HEK293 (cell line): ENCODE data around the gene DPEP1.

Source experiments
- CTCF ChIA-PET: fragments of 350-600 bp; formaldehyde crosslinking; extraction: SDS; loops from one replicate; lab custom pipeline; 2021; ENCODE audit warnings: antibody characterized with exemption; lab: Yijun Ruan, JAX
- POLR2A ChIA-PET: fragments of 300-600 bp; formaldehyde crosslinking; extraction: SDS; loops from one replicate; lab custom pipeline; 2020; ENCODE audit warnings: antibody characterized with exemption, inconsistent platforms; lab: Yijun Ruan, JAX
- H3K27ac ChIP-seq: fragments of 200-500 bp; sonication (Bioruptor generic); 2 replicates; pipeline ENCODE4 v1.5.1; 2014; ENCODE audit warnings: low read depth, low read length, control low read depth, inconsistent platforms; ENCODE audit errors: extremely low read depth
- H3K36me3 ChIP-seq, 2 experiments: fragments of 200-500 bp in 1 of 2; sonication (Bioruptor generic) in 1 of 2; 1 replicate in 1 of 2; 2 replicates in 1 of 2; pipeline ENCODE4 v1.5.1; 2014 to 2017; ENCODE audit warnings: inconsistent platforms in 2 of 2, low read length in 2 of 2; ENCODE audit not compliant: control insufficient read depth in 2 of 2, insufficient read depth in 1 of 2
- H3K4me1 ChIP-seq: fragments of 200-500 bp; sonication (Bioruptor generic); 2 replicates; pipeline ENCODE4 v1.5.1; 2014; ENCODE audit warnings: mild to moderate bottlenecking, low read length, inconsistent platforms; ENCODE audit not compliant: control insufficient read depth, insufficient read depth
- H3K4me3 ChIP-seq: 2 replicates; pipeline ENCODE4 v1.5.1; 2011; ENCODE audit warnings: low read depth, mild to moderate bottlenecking, control low read depth, low read length, moderate library complexity
- H3K9me3 ChIP-seq: fragments of 200-500 bp; sonication (Bioruptor generic); 2 replicates; pipeline ENCODE4 v1.5.1; 2014; ENCODE audit warnings: low read depth, low read length, inconsistent platforms; ENCODE audit not compliant: control insufficient read depth, insufficient read depth
- FEZF1 ChIP-seq: fragments of 450-650 bp; formaldehyde crosslinking; IDR thresholded peaks from 2 replicates; pipeline ENCODE4 v1.5.1; 2016; ENCODE audit warnings: missing biosample characterization, missing genetic modification characterization
- KLF1 ChIP-seq: fragments of 450-650 bp; formaldehyde crosslinking; IDR thresholded peaks from 2 replicates; pipeline ENCODE4 v1.5.1; 2016; ENCODE audit warnings: missing biosample characterization, missing genetic modification characterization
- SETDB1 ChIP-seq: IDR thresholded peaks from one replicate; pipeline ENCODE4 v1.6.1; 2017; ENCODE audit warnings: mild to moderate bottlenecking, low read length, moderate library complexity, mixed read lengths; ENCODE audit not compliant: insufficient read length
- ZFP69B ChIP-seq: fragments of 450-650 bp; formaldehyde crosslinking; IDR thresholded peaks from 2 replicates; pipeline ENCODE4 v1.5.1; 2016; ENCODE audit warnings: missing biosample characterization, missing genetic modification characterization
- ZNF157 ChIP-seq: fragments of 450-650 bp; formaldehyde crosslinking; IDR thresholded peaks from 2 replicates; pipeline ENCODE4 v1.5.1; 2016; ENCODE audit warnings: missing biosample characterization, missing genetic modification characterization
- ZNF335 ChIP-seq: fragments of 450-650 bp; formaldehyde crosslinking; conservative IDR thresholded peaks from 2 replicates; pipeline ENCODE4 v1.5.1; 2016; ENCODE audit warnings: missing biosample characterization, missing genetic modification characterization
- ZNF501 ChIP-seq: fragments of 450-650 bp; formaldehyde crosslinking; IDR thresholded peaks from 2 replicates; pipeline ENCODE4 v1.5.1; 2016; ENCODE audit warnings: missing biosample characterization, missing genetic modification characterization
- ZNF521 ChIP-seq: fragments of 450-650 bp; formaldehyde crosslinking; IDR thresholded peaks from 2 replicates; pipeline ENCODE4 v1.5.1; 2017; ENCODE audit warnings: missing biosample characterization, mild to moderate bottlenecking, missing genetic modification characterization
- ZNF555 ChIP-seq: fragments of 450-650 bp; formaldehyde crosslinking; conservative IDR thresholded peaks from 2 replicates; pipeline ENCODE4 v1.5.1; 2017; ENCODE audit warnings: missing biosample characterization, mild to moderate bottlenecking, missing genetic modification characterization, inconsistent platforms
- ZNF600 ChIP-seq: fragments of 450-650 bp; formaldehyde crosslinking; IDR thresholded peaks from 2 replicates; pipeline ENCODE4 v1.5.1; 2016; ENCODE audit warnings: missing biosample characterization, missing genetic modification characterization
- ZNF843 ChIP-seq: fragments of 450-650 bp; formaldehyde crosslinking; IDR thresholded peaks from 2 replicates; pipeline ENCODE4 v1.5.1; 2016; ENCODE audit warnings: missing biosample characterization, missing genetic modification characterization
- TF ChIP-seq, protein P1 (sequence below): fragments of 450-650 bp; formaldehyde crosslinking; IDR thresholded peaks from 2 replicates; pipeline ENCODE4 v1.5.1; 2017; ENCODE audit warnings: missing biosample characterization, missing genetic modification characterization
- TF ChIP-seq, protein P2 (sequence below): fragments of 450-650 bp; formaldehyde crosslinking; conservative IDR thresholded peaks from 2 replicates; pipeline ENCODE4 v1.5.1; 2016; ENCODE audit warnings: low read depth, missing biosample characterization, missing genetic modification characterization
- TF ChIP-seq, protein P3 (sequence below): sonication (generic); formaldehyde crosslinking; IDR thresholded peaks from 2 replicates; pipeline ENCODE4 v1.8.1; 2022; ENCODE audit warnings: mild to moderate bottlenecking, moderate library complexity, missing genetic modification reagents
- TF ChIP-seq, protein P4 (sequence below): fragments of 450-650 bp; formaldehyde crosslinking; IDR thresholded peaks from 2 replicates; pipeline ENCODE4 v1.5.1; 2016; ENCODE audit warnings: missing biosample characterization, missing genetic modification characterization

DPEP1 gene

DNA sequence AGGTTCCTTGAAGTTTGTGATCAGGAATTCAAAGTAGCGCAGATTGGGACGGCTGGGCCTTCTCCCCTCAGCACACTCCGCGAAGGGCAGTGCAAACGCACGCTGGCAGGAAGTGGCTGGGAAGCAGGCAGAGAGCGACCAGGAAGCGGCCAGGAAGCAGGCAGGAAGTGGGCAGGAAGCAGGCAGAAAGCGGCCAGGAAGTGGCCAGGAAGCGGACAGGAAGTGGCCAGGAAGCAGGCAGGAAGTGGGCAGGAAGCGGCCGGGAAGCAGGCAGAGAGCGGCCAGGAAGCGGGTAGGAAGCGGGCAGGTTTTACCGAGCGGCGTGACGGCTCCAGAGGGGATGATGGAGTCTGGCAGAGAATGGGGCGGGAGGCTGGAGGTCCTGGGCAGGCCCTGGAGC is 3.2 kb downstream of the DPEP1 start:
- no peak overlapping the region for H3K4me3 ChIP-seq
- no peaks in the 10 kb centered on the region for H3K9me3 ChIP-seq
- H3K4me1 ChIP-seq = no peaks in the 10 kb centered on the region
- POLR2A ChIA-PET = interaction anchor here (0.6 to 1.4 kb wide), 2 partner anchors 17 to 524 kb away, joined by 3 to 4 read pairs; no protein-coding TSS in a partner anchor
- CTCF ChIA-PET = interaction anchor here (0.9 to 1.4 kb wide), 3 partner anchors 23 to 51 kb away, joined by 3 to 4 read pairs (median 4); no protein-coding TSS in a partner anchor
- no peak overlapping the region for H3K27ac ChIP-seq
- TF ChIP-seq ZNF600 = 0 out of 2 replicates have a peak, but pooled peaks have one; percentile 27
- TF ChIP-seq, protein P1, sequence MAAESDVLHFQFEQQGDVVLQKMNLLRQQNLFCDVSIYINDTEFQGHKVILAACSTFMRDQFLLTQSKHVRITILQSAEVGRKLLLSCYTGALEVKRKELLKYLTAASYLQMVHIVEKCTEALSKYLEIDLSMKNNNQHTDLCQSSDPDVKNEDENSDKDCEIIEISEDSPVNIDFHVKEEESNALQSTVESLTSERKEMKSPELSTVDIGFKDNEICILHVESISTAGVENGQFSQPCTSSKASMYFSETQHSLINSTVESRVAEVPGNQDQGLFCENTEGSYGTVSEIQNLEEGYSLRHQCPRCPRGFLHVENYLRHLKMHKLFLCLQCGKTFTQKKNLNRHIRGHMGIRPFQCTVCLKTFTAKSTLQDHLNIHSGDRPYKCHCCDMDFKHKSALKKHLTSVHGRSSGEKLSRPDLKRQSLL (tag by site-specific recombination) = peak; percentile 82; the same call in 1 of the 2 replicates
- TF ChIP-seq, protein P2, sequence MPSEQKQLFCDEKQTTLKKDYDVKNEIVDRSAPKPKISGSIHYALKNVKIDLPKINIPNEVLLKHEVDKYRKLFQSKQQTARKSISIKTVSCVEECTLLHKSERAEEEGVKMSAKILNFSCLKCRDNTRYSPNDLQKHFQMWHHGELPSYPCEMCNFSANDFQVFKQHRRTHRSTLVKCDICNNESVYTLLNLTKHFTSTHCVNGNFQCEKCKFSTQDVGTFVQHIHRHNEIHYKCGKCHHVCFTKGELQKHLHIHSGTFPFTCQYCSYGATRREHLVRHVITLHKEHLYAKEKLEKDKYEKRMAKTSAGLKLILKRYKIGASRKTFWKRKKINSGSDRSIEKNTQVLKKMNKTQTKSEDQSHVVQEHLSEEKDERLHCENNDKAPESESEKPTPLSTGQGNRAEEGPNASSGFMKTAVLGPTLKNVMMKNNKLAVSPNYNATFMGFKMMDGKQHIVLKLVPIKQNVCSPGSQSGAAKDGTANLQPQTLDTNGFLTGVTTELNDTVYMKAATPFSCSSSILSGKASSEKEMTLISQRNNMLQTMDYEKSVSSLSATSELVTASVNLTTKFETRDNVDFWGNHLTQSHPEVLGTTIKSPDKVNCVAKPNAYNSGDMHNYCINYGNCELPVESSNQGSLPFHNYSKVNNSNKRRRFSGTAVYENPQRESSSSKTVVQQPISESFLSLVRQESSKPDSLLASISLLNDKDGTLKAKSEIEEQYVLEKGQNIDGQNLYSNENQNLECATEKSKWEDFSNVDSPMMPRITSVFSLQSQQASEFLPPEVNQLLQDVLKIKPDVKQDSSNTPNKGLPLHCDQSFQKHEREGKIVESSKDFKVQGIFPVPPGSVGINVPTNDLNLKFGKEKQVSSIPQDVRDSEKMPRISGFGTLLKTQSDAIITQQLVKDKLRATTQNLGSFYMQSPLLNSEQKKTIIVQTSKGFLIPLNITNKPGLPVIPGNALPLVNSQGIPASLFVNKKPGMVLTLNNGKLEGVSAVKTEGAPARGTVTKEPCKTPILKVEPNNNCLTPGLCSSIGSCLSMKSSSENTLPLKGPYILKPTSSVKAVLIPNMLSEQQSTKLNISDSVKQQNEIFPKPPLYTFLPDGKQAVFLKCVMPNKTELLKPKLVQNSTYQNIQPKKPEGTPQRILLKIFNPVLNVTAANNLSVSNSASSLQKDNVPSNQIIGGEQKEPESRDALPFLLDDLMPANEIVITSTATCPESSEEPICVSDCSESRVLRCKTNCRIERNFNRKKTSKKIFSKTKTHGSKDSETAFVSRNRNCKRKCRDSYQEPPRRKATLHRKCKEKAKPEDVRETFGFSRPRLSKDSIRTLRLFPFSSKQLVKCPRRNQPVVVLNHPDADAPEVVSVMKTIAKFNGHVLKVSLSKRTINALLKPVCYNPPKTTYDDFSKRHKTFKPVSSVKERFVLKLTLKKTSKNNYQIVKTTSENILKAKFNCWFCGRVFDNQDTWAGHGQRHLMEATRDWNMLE (tag by site-specific recombination) = peak; percentile 73
- 0 out of 2 replicates have a peak, but pooled peaks have one; percentile 21 for TF ChIP-seq FEZF1
- TF ChIP-seq ZNF555 = no peak
- peak; percentile 56 for TF ChIP-seq ZNF335 (tag by site-specific recombination)
- no peak for TF ChIP-seq ZFP69B (tag by site-specific recombination)
- TF ChIP-seq, protein P3, sequence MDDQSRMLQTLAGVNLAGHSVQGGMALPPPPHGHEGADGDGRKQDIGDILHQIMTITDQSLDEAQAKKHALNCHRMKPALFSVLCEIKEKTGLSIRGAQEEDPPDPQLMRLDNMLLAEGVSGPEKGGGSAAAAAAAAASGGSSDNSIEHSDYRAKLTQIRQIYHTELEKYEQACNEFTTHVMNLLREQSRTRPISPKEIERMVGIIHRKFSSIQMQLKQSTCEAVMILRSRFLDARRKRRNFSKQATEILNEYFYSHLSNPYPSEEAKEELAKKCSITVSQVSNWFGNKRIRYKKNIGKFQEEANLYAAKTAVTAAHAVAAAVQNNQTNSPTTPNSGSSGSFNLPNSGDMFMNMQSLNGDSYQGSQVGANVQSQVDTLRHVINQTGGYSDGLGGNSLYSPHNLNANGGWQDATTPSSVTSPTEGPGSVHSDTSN (CRISPR knock-in tag) = no peak
- no peaks in the 10 kb centered on the region for H3K36me3 ChIP-seq

DNA sequence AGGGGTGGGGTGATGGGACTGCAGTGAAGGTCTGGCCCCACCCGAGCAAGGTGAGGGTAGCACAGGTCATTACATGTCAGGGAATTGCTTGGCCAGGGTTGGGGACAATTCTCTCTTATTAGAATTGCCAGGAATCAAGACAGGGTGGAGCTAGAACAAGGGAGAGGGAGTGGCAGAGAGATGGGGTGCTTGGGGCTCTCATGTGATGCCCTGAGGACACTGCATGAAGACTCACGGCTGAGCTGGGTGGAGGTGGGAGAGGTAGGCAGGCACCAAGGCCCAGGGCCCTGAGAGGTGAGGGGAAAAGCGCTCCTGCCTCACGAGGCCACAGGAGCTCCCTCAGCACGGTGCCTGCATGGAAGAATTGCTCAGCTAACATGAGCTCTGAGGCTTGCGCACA is 3.6 kb downstream of the DPEP1 start:
- peak; percentile 31; the same call in 1 of the 2 replicates for TF ChIP-seq KLF1 (tag by site-specific recombination)
- 0 out of 2 replicates have a peak, but pooled peaks have one; percentile 6 for TF ChIP-seq ZNF335 (tag by site-specific recombination)
- TF ChIP-seq, protein P4, sequence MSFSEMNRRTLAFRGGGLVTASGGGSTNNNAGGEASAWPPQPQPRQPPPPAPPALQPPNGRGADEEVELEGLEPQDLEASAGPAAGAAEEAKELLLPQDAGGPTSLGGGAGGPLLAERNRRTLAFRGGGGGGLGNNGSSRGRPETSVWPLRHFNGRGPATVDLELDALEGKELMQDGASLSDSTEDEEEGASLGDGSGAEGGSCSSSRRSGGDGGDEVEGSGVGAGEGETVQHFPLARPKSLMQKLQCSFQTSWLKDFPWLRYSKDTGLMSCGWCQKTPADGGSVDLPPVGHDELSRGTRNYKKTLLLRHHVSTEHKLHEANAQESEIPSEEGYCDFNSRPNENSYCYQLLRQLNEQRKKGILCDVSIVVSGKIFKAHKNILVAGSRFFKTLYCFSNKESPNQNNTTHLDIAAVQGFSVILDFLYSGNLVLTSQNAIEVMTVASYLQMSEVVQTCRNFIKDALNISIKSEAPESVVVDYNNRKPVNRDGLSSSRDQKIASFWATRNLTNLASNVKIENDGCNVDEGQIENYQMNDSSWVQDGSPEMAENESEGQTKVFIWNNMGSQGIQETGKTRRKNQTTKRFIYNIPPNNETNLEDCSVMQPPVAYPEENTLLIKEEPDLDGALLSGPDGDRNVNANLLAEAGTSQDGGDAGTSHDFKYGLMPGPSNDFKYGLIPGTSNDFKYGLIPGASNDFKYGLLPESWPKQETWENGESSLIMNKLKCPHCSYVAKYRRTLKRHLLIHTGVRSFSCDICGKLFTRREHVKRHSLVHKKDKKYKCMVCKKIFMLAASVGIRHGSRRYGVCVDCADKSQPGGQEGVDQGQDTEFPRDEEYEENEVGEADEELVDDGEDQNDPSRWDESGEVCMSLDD (tag by site-specific recombination) = 0 out of 2 replicates have a peak, but pooled peaks have one; percentile 13
- no peak for TF ChIP-seq ZNF501 (tag by site-specific recombination)
- no peak for TF ChIP-seq SETDB1
- TF ChIP-seq ZNF521 (tag by site-specific recombination) = no peak
- no peak for TF ChIP-seq ZNF157 (tag by site-specific recombination)
- TF ChIP-seq ZNF843 = no peak
- ChIA-PET CTCF (interaction anchor here (0.9 to 1.4 kb wide), 3 partner anchors 23 to 51 kb away, joined by 3 to 4 read pairs (median 4); no protein-coding TSS in a partner anchor), POLR2A (interaction anchor here (0.5 to 1.4 kb wide), 4 partner anchors 17 to 930 kb away, joined by 3 to 4 read pairs (median 3); no protein-coding TSS in a partner anchor)
- no peak overlapping the region for H3K27ac ChIP-seq
- H3K36me3 ChIP-seq = no peaks in the 10 kb centered on the region
- H3K4me3 ChIP-seq = no peak overlapping the region
- H3K4me1 ChIP-seq = no peaks in the 10 kb centered on the region
- no peaks in the 10 kb centered on the region for H3K9me3 ChIP-seq
